Amniotic stem cell (primary cell): Measurements from ENCODE around the gene INHBB.
"Not testable (repeated sequence)": the region's sequence is repeated elsewhere in the genome, so short reads cannot be mapped to it uniquely, and the experiment has no call there.

ENCODE experiments used
- DNase-seq: peaks from one replicate; lab custom pipeline; 2025; lab: John Stamatoyannopoulos, UW

INHBB gene

DNA sequence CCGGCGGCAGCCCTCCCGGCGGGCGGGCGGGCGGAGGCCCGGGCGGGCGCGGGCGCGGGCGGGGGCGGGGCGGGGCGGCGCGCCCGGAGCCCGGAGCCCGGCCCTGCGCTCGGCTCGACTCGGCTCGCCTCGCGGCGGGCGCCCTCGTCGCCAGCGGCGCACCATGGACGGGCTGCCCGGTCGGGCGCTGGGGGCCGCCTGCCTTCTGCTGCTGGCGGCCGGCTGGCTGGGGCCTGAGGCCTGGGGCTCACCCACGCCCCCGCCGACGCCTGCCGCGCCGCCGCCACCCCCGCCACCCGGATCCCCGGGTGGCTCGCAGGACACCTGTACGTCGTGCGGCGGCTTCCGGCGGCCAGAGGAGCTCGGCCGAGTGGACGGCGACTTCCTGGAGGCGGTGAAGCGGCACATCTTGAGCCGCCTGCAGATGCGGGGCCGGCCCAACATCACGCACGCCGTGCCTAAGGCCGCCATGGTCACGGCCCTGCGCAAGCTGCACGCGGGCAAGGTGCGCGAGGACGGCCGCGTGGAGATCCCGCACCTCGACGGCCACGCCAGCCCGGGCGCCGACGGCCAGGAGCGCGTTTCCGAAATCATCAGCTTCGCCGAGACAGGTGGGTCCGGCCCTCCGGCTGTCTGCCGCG, at the start of gene INHBB:
INHBB (plus strand) TSS at position 111 of the 641 bp plus-strand sequence; CDS start at position 164, 53 bp downstream.
- DNase-seq = no peak

DNA sequence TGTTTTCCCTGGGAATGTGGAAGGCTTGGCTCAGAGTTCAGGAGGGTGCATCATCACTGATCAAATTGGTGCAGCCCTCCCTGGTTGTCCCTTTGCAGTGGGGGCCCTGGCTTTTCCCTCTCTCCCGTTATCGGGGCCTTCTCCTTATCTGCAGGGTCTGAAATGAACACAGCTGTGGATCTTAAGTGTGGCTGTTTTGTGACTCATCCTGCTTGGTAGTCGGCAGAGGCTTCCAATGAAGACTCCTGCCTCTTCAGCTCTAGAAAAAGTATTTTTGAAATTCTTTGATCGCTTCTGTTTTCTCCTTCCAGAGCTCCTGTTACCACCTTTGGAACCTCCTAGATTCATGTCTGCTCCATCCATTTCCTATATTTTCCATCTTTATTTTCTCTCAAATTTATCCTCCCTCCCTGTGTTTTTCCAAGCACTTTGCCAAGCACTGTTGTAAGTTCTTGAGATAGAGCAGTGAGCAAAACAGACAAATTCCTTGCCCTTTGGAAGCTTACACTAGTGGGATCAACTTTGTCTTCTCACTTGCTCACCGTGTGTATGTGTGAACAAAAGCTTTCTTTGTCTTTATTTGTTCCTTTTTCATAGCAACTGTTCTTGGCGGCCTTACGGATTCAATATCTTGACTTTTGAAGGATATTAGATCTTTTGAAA, 47.6 kb upstream of the INHBB start:
- no peak for DNase-seq

DNA sequence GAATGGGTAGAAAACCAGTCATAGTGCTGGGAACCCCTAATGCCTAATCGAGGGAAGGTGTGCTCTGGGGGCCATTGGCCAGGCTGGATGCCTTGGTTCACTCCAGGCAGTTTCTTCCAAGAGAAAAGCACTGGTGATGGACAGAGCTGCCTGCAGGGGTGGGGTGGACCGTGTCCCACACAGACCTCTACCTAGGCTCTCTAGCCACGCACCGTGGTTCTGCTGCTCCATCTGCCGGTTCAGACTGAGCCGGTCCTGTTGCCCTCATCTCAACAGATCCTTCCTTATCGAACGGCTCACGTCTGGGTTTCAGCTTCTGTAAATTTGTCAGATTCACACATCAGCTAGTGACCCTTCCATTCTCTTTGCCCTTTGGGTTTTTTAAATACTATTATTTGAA, 46.9 kb upstream of the INHBB start:
- DNase-seq = no peak

DNA sequence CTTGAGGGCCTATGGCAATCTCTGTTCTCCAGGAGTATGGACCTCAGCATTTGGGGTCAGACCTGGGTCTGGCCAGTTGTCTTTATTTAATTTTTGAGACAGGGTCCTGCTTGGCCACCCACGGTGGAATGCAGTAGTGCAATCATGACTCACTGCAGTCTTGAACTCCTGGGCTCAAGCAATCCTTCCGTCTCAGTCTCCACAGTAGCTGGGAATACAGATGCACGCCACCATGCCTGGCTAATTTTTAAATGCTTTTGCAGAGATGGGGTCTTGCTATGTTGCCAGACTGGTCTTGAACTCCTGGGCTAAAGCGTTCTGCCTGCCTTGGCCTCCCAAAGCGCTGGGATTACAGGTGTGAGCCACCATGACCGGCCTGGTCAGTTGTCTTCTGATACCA, 46.4 kb upstream of the INHBB start:
- DNase-seq = no peak

DNA sequence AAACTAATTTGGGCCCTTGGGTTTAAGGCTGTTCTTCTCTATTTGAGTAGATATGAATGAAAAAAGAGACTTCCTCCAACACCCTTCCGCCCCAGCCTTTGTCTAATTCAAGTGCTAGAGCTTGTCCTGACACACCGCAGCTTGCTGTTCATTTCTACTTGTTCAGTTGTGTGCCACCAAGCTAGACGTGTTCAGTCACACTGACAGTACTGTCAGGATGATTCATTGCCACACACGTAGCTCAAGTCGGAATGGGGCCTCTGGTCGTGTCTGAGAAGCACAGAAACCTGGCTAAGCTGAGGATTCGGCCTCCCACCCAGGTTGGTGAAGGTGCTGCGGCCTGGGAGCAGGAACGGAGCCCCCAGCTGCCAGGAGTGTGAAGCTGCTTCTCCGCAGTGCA, 45.6 kb upstream of the INHBB start:
- DNase-seq = no peak

DNA sequence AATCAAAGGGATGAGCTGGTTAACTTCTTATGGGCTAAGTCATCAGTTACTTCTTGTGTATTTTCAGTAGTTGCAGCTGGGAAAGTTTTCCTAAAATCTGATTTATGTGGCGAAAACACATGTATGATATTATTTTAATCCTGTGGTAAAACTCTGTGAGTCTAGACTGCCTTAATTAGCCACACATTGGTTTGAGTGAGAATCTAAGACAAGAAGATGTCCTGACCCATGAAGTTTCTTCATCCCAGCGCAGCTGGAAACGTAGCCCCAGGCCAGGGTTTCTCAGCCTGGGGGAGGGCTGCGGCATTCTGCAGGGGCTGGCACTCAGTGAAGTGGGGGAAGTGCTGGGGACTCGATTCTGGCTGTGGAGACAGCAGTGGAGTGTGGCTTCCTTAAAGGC, 44.7 kb upstream of the INHBB start:
- DNase-seq = no peak

DNA sequence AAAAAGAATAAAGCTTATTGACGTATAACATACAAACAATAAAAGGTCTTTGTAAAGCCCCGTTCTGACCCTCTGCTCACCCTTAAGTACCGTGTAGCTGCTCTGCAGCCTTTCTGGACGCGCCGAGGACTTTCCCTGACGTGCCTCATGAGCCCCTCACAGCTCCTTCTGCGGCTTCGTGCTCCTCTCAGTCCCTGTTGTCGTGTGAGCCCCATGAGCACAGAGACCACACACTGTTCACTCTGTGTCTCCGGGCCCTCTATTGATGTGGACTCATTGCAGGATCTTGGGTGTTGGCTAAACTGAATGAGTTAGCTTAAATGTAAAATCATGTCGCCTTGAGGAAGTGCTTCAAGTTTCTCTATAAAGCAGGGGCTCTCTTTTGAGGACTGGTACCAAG, 43.6 kb upstream of the INHBB start:
- no peak for DNase-seq

DNA sequence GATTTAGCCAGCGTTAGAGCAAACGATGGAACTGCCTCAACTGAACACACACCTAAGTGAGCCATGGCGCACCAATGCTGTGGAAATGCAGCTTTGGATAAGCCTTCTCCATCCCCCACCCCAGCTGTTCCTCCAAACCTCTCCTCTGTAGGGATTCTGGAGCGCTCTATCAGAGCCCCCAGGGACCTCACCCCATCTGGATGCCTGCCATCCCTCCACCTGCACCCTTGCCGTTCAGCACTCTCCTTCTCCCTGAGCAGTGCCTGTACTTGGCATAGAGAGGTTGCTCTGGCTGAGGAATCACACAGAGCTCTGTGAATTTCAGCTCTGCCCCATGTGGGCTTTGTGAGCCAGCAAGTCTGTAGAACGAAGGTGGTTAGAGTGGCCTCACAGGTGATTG, 42.8 kb upstream of the INHBB start:
- DNase-seq = no peak

DNA sequence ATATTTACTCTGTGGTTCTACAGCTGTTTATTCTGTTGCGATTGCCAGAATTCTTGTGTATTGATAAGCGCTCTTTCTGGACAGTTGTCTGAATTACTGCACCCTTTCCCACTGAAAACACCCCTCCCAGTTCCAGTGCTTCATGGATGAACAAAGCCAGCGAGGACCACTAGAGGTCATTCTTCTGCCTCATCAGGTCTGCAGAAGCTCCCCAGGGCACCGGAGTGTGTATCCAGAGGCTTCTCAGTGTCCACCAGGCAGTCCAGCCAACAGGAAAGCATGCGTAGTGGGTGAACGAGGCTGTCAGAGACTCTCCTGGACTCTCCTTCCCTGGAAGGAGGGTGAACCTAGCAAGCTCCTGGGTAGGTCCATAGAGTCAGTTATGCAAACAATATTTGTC, 40.6 kb upstream of the INHBB start:
- DNase-seq = no peak

DNA sequence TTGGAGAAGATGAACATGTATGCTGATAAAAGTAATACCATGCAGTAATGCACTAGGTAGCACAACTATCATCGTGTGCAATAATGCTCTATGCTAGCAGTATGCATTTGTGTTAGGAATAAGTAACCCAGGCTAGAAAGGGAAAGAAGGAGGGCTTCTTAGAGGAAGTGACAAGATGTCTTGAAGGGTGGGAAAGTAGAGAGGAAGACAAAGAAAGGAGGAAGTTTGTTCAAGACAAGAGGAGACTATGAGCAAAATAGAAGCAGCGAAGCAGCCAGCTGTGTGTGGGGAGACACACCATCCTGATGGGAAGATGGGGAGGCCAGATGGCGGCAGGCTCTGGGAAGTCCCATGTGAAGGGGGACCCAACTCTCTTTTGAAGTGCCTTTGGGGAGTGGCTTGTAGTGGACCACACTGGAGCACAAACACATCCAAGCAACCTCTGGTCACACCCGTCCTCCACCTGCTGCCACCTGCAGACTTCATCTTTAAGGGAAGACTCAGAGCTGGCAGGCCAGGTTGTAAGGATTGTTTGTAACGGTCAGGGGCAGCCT, 39.9 kb upstream of the INHBB start:
- no peak for DNase-seq

DNA sequence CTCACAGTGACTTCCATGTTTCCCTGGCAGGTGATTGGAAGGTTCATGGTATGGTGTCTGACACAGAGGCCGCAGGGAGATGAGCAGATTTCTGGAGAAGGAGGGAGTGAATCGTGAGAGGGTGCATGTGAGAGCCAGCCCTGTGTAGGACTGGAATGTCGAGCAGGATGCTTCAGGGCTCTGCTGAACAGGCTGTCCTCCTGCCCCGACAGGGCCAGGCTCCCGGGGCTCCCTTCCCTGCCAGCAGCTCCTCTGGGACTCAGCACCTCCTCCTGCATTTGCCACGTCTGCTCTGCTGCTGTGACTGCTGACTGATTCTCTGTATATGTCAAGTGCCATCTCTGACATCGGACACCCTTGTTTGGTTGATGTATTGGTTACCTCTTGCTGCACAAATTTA, 38.5 kb upstream of the INHBB start:
- DNase-seq = no peak

DNA sequence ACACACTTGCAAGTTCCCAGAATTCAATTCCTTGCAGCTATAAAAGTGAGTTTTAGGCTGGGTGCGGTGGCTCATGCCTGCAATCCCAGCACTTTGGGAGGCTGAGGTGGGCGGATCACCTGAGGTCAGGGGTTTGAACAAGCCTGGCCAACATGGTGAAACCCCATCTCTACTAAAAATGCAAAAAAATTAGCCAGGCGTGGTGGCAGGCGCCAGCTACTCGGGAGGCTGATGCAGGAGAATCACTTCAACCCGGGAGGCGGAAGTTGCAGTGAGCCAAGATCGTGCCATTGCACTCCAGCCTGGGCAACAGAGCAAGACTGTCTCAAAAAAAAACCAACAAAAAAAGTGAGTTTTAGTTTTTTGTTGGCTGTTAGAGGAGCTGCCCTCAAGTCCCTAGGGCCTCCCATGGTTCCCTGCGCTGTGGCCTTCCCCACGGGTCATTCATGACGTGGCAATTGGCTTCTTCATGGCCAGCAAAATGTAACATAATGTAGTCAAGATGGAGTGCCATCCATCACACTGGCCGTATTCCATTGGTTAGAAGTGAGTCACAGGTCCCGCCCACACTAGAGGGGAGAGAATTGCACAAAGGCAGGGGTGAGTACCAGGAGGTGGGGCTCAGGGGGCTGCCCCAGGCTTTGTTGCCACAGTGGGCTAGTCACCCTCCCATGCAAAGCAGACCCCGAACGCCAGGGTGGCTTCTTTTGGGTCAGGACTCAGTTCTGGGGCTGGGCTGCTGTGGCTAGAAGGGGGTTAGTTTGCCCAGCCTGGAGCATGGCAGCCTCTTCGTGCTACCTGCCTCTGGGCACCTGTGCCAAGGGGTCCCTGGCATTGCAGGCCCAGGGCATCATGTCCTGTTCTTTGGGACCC, 37.7 kb upstream of the INHBB start:
- no peak for DNase-seq

DNA sequence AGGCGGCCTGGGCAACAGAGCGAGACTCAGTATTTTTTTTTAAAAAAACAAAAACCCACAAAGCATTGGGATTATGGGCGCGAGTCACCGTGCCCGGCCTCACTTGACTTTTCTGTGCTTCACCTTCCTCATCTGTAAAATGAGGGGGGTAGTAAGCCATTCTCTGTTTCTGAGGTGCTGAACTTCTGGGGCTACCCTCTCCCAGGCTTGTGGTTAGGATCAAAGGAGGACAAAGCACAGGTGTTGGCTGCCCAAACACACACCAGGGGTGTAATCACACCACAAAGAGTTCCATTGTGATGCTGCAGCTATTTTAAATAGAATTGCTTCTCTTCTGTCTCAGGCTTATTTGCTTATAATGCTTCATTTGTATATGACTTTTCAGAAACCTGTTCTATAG, 35.8 kb upstream of the INHBB start:
- DNase-seq = no peak

DNA sequence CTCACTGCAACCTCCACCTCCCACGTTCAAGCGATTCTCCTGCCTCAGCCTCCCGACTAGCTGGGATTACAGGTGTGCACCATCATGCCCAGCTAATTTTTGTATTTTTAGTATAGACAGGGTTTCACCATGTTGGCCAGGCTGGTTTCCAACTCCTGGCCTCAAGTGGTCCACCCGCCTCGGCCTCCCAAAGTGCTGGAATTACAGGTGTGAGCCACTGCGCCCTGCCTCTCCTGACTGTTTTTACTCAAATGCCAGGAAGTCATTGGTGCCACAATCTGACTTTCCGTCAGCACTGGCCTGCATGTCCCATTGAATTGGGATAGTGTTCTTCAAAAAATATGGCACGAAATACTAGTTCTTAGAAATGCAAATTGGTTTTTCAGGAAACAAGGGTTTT, 35.1 kb upstream of the INHBB start:
- DNase-seq = not testable (repeated sequence)

DNA sequence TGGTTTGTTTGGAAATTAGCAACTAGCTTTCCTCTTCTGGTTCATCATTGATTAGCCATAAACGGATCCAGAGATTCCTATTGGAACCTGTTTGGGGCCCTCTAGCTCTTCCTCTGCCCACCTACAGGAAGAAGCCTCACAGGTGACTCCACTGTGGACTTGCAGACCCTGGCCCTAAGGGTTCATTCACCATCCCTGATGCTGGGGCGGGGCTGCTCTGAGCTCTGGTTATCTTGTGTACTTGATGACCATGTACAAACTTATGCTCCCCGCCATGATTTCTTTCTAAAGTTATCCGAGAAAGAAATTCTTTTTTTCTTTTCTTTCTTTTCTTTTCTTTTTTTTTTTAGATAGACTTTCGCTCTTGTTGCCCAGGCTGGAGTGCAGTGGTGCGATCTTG, 33.9 kb upstream of the INHBB start:
- no peak for DNase-seq

DNA sequence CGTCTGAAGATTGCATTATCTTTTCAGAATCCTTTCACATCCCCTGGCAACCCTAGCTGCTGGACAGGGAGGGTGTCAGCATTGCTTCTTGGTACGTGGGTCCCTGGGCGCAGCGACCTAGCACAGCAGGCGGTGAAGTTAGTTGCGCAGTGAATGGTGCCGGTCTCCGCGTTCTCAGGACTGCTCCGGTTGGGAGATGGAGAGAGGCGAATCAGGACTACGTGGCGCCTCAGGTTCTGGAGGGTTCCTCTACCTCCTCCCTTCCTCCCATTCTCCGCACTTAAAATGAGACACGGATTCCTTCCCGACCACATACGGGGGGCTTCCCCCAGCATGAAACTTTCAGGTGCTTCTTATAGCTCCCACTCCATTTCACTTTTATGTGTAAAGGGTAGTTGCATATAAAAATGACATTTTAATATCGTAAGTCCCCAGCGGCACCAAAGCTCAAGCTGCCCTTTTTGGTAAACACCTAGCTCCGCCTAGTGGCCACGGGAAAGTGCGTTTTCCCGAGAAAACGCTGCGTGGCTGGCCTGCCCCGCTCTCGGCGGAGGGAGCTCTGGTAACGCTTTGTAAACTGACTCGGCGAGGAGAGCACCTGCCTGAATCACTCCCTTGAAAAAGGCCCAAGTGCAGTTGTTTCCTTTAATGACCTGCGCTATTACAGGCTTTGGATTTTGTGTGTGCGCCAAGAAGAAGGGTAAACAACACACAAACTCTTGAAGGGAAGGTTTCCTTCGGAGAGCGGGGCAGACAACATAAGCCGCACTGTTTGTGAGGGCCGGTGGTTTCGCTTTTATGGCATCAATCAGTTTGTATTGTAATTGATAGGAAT, 32.9 kb upstream of the INHBB start:
- DNase-seq = peak; percentile 64

DNA sequence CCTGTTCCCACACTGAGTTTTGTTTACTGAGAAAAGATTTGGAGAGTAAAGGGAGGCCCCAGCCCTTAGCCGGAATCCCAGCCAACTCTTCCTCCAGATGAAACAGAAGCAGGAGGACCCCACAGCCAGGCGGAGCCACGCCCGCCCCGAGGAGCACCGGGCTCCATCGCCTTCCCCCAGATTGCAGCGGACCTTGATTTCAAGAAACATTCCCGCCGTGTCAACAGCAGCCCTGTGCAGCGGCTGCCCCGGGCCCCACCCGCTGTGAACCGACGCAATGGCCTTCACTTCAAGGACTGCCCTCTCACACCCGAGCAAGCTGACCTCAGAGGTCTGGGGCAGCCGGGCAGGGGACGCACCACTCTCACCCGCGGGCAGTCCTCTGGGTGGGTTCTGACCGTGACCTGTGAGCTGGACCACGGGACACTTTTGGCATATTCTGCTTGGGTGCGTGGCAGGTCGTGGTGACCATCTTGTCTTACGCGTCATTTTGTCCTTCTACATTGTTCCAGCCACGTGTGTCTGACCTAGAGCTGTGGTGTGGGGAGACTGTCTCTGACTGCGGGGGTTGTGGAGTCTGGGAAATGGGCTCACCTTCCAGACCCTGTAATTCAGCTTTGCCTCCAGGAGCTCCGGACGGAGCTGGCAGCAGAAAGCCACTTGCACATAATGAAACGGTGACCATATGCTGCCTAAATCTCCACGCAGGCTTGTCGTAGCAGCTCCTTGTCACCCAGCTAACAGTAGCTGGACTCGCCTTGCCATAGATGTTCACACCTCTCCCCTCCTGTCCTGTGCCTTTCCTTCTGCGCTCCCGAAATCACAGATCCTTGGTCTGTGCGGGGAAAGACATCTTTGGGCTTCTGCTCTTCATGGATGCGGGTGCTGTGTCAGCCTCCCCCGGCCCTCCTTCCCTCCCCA, 32.0 kb upstream of the INHBB start:
- no peak for DNase-seq

DNA sequence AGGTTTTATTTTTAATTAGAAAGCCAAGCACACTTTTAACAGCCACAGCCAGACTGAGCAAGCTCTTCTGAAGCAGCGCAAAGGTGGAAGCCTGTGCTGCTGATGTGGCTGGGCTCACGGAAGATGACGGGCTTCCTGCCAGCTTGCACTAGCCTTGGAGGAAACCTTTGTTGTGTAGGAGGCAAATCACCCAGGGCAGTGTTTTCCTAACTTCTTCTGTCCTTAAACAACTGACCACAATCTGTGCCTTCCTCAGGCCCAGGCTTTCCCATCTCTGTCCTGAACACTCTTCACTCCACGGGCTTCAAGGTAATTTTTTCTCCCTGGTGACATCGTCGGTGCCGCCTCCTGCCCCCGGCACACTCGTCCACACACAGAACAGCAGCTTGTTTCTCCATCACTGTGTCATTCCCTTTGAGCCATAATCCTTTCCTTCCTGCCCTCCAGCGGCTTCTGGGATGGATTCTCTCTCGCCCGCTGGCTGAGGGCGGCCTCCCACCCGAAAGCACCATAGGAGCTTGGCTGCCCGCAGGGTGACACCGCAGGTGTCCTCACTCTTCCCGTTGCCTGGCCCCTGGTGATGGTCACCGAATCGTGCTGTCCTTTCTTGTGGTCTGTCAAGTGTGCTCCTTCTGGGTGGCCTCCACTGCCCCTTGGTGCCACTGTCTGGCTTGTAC, 31.1 kb upstream of the INHBB start:
- DNase-seq = no peak

DNA sequence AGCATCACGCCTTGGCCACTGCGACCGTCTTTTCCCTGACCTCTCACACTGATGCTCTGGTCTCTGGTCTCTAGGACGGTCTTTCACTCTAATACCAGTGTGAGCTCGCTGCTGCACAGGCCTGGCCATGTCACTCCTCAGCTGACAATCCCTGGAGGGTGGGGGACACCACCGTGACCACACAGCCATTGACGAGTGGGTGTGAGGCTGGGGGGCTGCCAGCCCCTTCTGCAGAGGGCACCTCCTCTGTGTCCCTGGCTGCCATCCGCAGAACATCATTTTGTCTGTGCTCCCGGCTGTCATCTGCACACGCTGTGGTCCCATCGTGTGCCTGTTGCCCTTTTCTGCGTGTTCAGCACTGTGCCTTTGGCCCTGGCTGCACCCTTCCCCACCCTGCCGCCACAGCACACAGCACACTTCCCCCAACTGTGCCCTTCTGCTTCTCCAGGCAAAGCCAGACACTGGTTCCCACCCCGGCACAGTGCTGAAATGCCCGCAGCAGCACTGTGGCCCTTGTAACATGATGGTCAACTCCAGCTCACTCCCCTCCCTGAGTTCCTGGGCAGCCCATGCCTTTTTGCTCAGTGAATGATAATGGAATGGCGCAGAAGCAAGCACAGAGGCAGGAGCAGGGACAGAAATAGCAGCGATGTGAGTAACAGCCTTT, 30.4 kb upstream of the INHBB start:
- DNase-seq = no peak

DNA sequence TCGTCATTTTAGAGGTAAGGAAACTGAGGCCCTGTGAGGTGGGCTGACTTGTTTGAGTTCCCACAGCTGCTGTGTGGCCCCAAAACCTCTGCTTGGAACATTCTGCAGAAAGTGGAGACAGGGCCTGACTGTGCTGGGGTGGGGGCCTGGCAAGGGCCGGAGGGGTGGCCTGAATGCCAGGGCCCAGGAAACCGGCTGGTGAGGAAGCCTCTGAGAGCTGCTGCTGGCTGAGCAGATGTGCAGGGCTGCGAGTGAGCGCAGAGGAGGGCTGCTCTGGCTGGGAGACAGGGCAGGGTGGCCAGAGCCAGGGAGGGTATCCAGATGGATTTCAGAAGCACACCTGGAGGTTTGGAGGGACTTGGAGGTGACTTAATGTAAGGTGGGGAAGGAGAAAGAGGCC, 29.9 kb upstream of the INHBB start:
- no peak for DNase-seq
